HepG2 (cell line): ENCODE data around the gene SDK1.

Experiments
- CC2D1A ChIP-seq: sonication (generic); formaldehyde crosslinking; IDR thresholded peaks from 2 replicates; pipeline ENCODE4 v1.8.1; 2023; ENCODE audit warnings: mild to moderate bottlenecking, missing genetic modification reagents
- FIP1L1 ChIP-seq: fragments of 200-400 bp; formaldehyde crosslinking; IDR thresholded peaks from 2 replicates; pipeline ENCODE4 v1.6.1; 2018; ENCODE audit warnings: low read depth, mild to moderate bottlenecking, low read length, moderate library complexity, borderline replicate concordance; ENCODE audit not compliant: insufficient read depth
- FOXA1 ChIP-seq, 2 experiments: fragments of 450-650 bp in 1 of 2; sonication (generic) in 1 of 2; formaldehyde crosslinking in 1 of 2; IDR thresholded peaks; 2 replicates each; pipeline versions ENCODE4 v1.4.0 to v1.6.1; 2016 to 2020; ENCODE audit warnings: missing genetic modification reagents in 1 of 2
- GLI4 ChIP-seq: sonication (generic); formaldehyde crosslinking; IDR thresholded peaks from 2 replicates; pipeline ENCODE4 v1.5.1; 2020; ENCODE audit warnings: missing genetic modification reagents, mild to moderate bottlenecking, moderate library complexity, borderline replicate concordance
- KLF16 ChIP-seq, 2 experiments: sonication (generic) in 1 of 2; formaldehyde crosslinking in 1 of 2; IDR thresholded peaks; 2 replicates each; pipeline versions ENCODE4 v1.6.1 to v1.8.0; 2016 to 2023; ENCODE audit warnings: missing genetic modification reagents in 2 of 2, missing compliant biosample characterization in 1 of 2
- NR2F1 ChIP-seq, 2 experiments: fragments of 450-650 bp in 1 of 2; formaldehyde crosslinking in 1 of 2; IDR thresholded peaks; 2 replicates each; pipeline versions ENCODE4 v1.5.0 to v1.6.1; 2016 to 2020; ENCODE audit warnings: mild to moderate bottlenecking in 1 of 2, missing compliant biosample characterization in 1 of 2, missing genetic modification reagents in 1 of 2, moderate library complexity in 1 of 2
- POLR2AphosphoS5 ChIP-seq: IDR thresholded peaks from 2 replicates; pipeline ENCODE4 v1.6.1; 2012; ENCODE audit warnings: low read depth, low read length
- SIN3A ChIP-seq: IDR thresholded peaks from 2 replicates; pipeline ENCODE4 v1.6.1; 2011; ENCODE audit warnings: low read depth, mild to moderate bottlenecking, control low read depth, low read length, borderline replicate concordance
- ZNF766 ChIP-seq: sonication (generic); formaldehyde crosslinking; IDR thresholded peaks from 2 replicates; pipeline ENCODE4 v1.5.0; 2020; ENCODE audit warnings: missing genetic modification reagents, borderline replicate concordance
- TF ChIP-seq, protein P1 (sequence below): sonication (generic); formaldehyde crosslinking; IDR thresholded peaks from 2 replicates; pipeline ENCODE4 v1.4.0; 2020; ENCODE audit warnings: missing genetic modification reagents, mild to moderate bottlenecking, borderline replicate concordance
- TF ChIP-seq, protein P2 (sequence below): sonication (generic); formaldehyde crosslinking; IDR thresholded peaks from 2 replicates; pipeline ENCODE4 v1.5.1; 2020; ENCODE audit warnings: missing genetic modification reagents, mild to moderate bottlenecking, borderline replicate concordance
- TF ChIP-seq, protein P3 (sequence below): IDR thresholded peaks from 2 replicates; pipeline ENCODE4 v1.6.1; 2012; ENCODE audit warnings: inconsistent platforms
- TF ChIP-seq, protein P4 (sequence below): sonication (generic); formaldehyde crosslinking; IDR thresholded peaks from 2 replicates; pipeline ENCODE4 v1.5.0; 2020; ENCODE audit warnings: mild to moderate bottlenecking, missing genetic modification reagents, moderate library complexity

DNA sequence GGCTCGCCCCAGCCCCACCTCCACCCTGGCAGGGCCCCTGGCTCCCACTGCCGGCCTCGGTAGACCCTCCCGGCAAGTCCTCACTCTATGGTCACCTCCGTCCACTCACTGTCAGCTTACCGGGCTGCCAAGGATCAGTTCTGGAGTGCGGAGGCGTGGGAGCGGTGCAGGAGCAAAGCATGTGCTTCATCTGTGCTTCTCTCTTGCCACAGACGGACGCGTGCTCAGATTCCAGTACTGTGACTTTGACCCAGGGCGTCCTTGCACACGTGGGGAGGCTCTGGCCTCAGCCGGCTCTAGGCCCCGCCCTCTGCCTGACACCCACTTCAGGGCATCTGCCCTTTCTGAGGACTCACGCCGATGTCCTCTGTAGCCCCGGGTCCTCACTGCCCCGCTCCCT, 833.6 kb downstream of the SDK1 start:
- no peak for TF ChIP-seq FIP1L1
- TF ChIP-seq, protein P1, sequence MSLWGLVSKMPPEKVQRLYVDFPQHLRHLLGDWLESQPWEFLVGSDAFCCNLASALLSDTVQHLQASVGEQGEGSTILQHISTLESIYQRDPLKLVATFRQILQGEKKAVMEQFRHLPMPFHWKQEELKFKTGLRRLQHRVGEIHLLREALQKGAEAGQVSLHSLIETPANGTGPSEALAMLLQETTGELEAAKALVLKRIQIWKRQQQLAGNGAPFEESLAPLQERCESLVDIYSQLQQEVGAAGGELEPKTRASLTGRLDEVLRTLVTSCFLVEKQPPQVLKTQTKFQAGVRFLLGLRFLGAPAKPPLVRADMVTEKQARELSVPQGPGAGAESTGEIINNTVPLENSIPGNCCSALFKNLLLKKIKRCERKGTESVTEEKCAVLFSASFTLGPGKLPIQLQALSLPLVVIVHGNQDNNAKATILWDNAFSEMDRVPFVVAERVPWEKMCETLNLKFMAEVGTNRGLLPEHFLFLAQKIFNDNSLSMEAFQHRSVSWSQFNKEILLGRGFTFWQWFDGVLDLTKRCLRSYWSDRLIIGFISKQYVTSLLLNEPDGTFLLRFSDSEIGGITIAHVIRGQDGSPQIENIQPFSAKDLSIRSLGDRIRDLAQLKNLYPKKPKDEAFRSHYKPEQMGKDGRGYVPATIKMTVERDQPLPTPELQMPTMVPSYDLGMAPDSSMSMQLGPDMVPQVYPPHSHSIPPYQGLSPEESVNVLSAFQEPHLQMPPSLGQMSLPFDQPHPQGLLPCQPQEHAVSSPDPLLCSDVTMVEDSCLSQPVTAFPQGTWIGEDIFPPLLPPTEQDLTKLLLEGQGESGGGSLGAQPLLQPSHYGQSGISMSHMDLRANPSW (CRISPR knock-in tag) = no peak
- TF ChIP-seq, protein P2, sequence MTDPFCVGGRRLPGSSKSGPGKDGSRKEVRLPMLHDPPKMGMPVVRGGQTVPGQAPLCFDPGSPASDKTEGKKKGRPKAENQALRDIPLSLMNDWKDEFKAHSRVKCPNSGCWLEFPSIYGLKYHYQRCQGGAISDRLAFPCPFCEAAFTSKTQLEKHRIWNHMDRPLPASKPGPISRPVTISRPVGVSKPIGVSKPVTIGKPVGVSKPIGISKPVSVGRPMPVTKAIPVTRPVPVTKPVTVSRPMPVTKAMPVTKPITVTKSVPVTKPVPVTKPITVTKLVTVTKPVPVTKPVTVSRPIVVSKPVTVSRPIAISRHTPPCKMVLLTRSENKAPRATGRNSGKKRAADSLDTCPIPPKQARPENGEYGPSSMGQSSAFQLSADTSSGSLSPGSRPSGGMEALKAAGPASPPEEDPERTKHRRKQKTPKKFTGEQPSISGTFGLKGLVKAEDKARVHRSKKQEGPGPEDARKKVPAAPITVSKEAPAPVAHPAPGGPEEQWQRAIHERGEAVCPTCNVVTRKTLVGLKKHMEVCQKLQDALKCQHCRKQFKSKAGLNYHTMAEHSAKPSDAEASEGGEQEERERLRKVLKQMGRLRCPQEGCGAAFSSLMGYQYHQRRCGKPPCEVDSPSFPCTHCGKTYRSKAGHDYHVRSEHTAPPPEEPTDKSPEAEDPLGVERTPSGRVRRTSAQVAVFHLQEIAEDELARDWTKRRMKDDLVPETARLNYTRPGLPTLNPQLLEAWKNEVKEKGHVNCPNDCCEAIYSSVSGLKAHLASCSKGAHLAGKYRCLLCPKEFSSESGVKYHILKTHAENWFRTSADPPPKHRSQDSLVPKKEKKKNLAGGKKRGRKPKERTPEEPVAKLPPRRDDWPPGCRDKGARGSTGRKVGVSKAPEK (CRISPR knock-in tag) = no peak
- no peak for TF ChIP-seq ZNF766 (CRISPR knock-in tag)
- TF ChIP-seq SIN3A = no peak
- no peak for TF ChIP-seq KLF16 (CRISPR knock-in tag; IDR thresholded peaks at IDR 0.05)
- TF ChIP-seq POLR2AphosphoS5 = no peak
- TF ChIP-seq, protein P3, sequence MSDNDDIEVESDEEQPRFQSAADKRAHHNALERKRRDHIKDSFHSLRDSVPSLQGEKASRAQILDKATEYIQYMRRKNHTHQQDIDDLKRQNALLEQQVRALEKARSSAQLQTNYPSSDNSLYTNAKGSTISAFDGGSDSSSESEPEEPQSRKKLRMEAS = peak; percentile 91
- no peak for TF ChIP-seq FOXA1 (IDR thresholded peaks at IDR 0.05)
- TF ChIP-seq FOXA1 (CRISPR knock-in tag; IDR thresholded peaks at IDR 0.05) = no peak
- no peak for TF ChIP-seq NR2F1 (CRISPR knock-in tag; IDR thresholded peaks at IDR 0.05)
- no peak for TF ChIP-seq GLI4 (CRISPR knock-in tag)
- TF ChIP-seq, protein P4, sequence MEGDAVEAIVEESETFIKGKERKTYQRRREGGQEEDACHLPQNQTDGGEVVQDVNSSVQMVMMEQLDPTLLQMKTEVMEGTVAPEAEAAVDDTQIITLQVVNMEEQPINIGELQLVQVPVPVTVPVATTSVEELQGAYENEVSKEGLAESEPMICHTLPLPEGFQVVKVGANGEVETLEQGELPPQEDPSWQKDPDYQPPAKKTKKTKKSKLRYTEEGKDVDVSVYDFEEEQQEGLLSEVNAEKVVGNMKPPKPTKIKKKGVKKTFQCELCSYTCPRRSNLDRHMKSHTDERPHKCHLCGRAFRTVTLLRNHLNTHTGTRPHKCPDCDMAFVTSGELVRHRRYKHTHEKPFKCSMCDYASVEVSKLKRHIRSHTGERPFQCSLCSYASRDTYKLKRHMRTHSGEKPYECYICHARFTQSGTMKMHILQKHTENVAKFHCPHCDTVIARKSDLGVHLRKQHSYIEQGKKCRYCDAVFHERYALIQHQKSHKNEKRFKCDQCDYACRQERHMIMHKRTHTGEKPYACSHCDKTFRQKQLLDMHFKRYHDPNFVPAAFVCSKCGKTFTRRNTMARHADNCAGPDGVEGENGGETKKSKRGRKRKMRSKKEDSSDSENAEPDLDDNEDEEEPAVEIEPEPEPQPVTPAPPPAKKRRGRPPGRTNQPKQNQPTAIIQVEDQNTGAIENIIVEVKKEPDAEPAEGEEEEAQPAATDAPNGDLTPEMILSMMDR (CRISPR knock-in tag) = no peak
- TF ChIP-seq CC2D1A (CRISPR knock-in tag) = no peak
